Thymus (tissue), 11 donors: ENCODE measurements around the gene COX10. TPM values are rescaled to one million over a fixed set of nuclear protein-coding genes. Genes with fewer than 3 reads are reported as not detected.
"Not testable (repeated sequence)": the region's sequence is repeated elsewhere in the genome, so short reads cannot be mapped to it uniquely, and the experiment has no call there.

ENCODE experiments used
- DNase-seq, 9 donors: peaks; one replicate each; pipeline ENCODE4 v3.0.0-alpha.2; 2013; ENCODE audit warnings: low spot score in 9 of 9, low read depth in 6 of 9, missing footprints in 1 of 9
- H3K27ac ChIP-seq, 2 donors: one replicate each; pipeline ENCODE4 v1.5.1; 2013; ENCODE audit warnings: control low read depth in 1 of 2, low read depth in 1 of 2, low read length in 1 of 2, mild to moderate bottlenecking in 1 of 2, moderate library complexity in 1 of 2
- H3K27me3 ChIP-seq, 2 donors: one replicate each; pipeline ENCODE4 v1.5.1; 2013; ENCODE audit warnings: low read length in 1 of 2; ENCODE audit not compliant: control insufficient read depth in 2 of 2, insufficient read depth in 1 of 2
- H3K36me3 ChIP-seq, 2 donors: one replicate each; pipeline ENCODE4 v1.5.1; 2013; ENCODE audit warnings: low read length in 1 of 2, mild to moderate bottlenecking in 1 of 2, moderate library complexity in 1 of 2; ENCODE audit not compliant: control insufficient read depth in 2 of 2, insufficient read depth in 2 of 2
- H3K4me1 ChIP-seq, 2 donors: one replicate each; pipeline ENCODE4 v1.5.1; 2013; ENCODE audit warnings: low read length in 2 of 2; ENCODE audit not compliant: control insufficient read depth in 2 of 2, insufficient read depth in 2 of 2
- H3K4me3 ChIP-seq, 2 donors: one replicate each; pipeline ENCODE4 v1.5.1; 2013; ENCODE audit warnings: low read length in 2 of 2, control low read depth in 1 of 2, mild to moderate bottlenecking in 1 of 2
- H3K9me3 ChIP-seq, 2 donors: one replicate each; pipeline ENCODE4 v1.5.1; 2013; ENCODE audit warnings: low read length in 1 of 2, mild to moderate bottlenecking in 1 of 2; ENCODE audit not compliant: control insufficient read depth in 2 of 2, insufficient read depth in 1 of 2
- WGBS: extraction: QIAGEN DNeasy Blood & Tissue Kit; methylation state at CpG from one replicate; pipeline ENCODE4 v1.1.7; 2013; 5-methylcytosine and 5-hydroxymethylcytosine counted together
- polyA plus RNA-seq: library from polyadenylated mRNA; stranded (reverse); fragments of 200-250 nt; gene quantifications from one replicate; pipeline ENCODE4 v1.2.3, GENCODE V29; 2013
- total RNA-seq: library from RNA; stranded (reverse); fragments of 120-200 nt; gene quantifications from one replicate; pipeline ENCODE4 v1.2.4, GENCODE V29; 2013
- donor health status: healthy.

Gene COX10
- total and polyA plus RNA-seq, 2 donors: 6.2 to 10.0 TPM

DNA sequence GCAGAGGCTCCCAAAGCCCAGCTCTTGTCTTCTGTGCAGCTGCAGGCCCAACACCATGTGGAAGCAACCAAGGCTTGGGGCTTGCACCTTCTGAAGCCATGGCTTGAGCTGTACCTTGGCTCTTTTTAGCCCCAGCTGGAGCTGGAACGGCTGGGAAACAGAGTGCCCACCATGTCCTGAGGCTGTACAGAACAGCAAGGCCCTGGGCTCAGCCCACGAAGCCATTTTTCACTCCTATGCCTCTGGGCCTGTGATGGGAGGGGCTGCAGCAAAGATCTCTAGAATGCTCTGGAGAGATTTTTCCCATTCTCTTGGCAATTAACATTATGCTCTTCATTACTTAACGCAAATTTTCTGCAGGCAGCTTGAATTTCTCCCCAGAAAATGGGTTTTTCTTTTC is 99.3 kb downstream of the COX10 start:
- 97% methylated on average over 3 of the region's 3 CpGs for WGBS
- H3K4me1 ChIP-seq: no peaks in the 10 kb centered on the region

DNA sequence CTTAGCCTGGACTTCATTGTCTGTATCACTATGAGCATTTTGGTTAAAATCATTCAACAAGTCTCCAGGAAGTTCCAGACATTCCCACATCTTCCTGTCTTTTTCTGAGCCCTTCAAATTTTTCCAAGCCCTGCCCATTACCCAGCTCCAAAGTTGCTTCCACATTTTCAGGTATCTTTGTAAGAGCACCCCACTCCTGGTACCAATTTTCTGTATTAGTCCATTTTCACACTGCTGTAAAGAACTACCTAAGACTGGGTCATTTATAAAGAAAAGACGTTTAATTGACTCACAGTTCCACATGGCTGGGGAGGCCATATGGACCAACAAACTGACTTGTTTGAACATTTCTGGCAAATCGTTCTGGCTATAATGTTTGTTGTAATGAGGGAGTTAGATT is 100.0 kb downstream of the COX10 start:
- no peak overlapping the region for H3K27ac ChIP-seq
- peaks cover 0 to 2% of the 10 kb centered on the region in 2 donors for H3K36me3 ChIP-seq
- H3K9me3 ChIP-seq: peaks cover 3 to 11% of the 10 kb centered on the region in 2 donors
- H3K4me3 ChIP-seq: no peak overlapping the region
- H3K27me3 ChIP-seq: no peaks in the 10 kb centered on the region
- DNase-seq: no peak
- WGBS: 99% methylated on average over 2 of the region's 2 CpGs
- no peaks in the 10 kb centered on the region for H3K4me1 ChIP-seq

More for the DNA sequence above, 99.3 kb downstream of the COX10 start:
- H3K9me3 ChIP-seq: peaks cover 3 to 11% of the 10 kb centered on the region in 2 donors
- H3K36me3 ChIP-seq: peaks cover 0 to 2% of the 10 kb centered on the region in 2 donors
- no peak overlapping the region for H3K4me3 ChIP-seq
- H3K27ac ChIP-seq: no peak overlapping the region
- H3K27me3 ChIP-seq: no peaks in the 10 kb centered on the region
- no peak for DNase-seq

DNA sequence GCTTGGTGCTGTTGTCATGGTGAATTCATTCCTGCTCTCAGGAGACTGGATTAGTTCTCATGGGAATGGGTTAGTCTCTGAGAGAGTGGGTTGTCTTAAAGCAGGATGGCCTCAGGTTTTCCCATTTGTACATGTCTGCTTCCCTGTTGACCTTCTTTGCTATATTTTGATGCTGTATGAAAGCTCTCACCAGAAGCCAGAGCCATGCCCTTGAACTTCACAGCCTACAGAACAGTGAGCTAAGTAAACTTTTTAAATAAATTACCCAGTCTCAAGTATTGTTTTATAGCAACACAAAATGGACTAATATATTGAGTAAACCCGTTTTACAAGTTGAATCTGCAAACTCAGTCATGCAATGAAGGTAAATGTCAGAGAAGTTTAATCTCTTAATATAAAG is 100.6 kb downstream of the COX10 start:
- Histone ChIP-seq H3K9me3 (peaks cover 3 to 11% of the 10 kb centered on the region in 2 donors), H3K36me3 (no peaks in the 10 kb centered on the region), H3K4me1 (no peaks in the 10 kb centered on the region), H3K27ac (no peak overlapping the region), H3K4me3 (no peak overlapping the region), H3K27me3 (no peaks in the 10 kb centered on the region)
- no peak for DNase-seq
- WGBS: 99% methylated on average over 1 of the region's 1 CpG

DNA sequence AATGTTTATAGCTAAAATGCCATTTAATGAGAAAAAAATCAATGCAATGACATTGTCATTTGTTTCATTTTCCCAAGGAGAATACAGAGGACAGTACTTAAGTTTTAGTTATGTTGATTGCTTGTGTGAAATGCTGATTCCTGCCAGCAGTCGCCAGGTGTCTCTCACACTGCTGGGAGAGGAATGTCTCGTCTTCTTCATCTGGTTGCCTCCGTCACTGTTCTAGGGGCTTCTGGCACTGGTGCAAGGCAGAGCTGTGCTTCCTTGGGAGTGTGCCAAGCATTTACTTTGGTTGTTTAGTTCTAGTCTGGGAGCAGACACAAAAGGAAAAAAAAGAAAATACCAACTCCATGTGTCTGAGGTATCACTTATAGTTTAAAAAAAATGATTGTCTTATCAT is 107.7 kb downstream of the COX10 start:
- not testable (repeated sequence) for H3K9me3 ChIP-seq, DNase-seq, H3K4me1 ChIP-seq, H3K27ac ChIP-seq, H3K4me3 ChIP-seq, H3K36me3 ChIP-seq, H3K27me3 ChIP-seq
- WGBS: 57% methylated on average over 3 of the region's 3 CpGs

DNA sequence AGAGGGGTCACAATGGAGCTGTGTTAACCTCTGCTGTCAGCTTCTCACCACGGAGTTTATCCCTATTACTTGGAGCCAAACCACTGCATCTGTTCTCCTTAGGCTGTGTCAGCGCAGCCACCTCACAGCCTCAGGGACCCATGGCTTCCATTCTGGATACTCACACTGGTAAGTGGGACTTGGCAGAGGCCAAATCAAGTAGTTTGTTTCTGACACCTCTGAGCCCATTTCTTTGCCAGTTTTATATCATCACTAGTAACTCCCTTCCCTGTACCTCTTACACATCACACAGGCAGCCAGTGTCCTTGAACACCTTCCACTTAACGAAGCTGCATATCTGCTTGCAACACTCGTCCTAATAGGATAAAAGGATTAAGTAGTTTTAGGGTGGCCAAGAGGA is 108.5 kb downstream of the COX10 start:
- no CpG with 5 or more reads among the region's 4 CpGs for WGBS
- H3K4me3 ChIP-seq, H3K36me3 ChIP-seq, H3K27ac ChIP-seq, H3K9me3 ChIP-seq, H3K27me3 ChIP-seq, H3K4me1 ChIP-seq, DNase-seq: not testable (repeated sequence)

DNA sequence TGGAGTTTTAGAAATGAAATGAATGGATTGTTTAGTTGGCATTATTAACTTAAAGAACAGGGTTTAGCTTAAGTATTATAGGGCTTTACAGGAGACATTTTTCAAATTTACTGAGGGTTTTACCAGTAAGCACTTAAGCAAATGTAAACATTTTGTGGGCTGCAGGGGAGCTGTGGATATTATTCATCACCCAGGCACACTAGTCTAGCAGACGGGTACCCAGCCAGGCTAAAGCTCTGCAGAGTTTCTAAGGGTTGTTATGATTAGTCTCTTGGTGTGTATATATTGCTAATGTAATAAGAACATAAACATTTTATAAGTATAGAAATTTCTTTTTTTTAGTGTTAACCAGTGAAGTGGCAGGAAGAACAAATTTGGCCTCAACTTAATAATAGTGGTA is 110.6 kb downstream of the COX10 start:
- not testable (repeated sequence) for H3K4me3 ChIP-seq, H3K27ac ChIP-seq, DNase-seq, H3K9me3 ChIP-seq, H3K27me3 ChIP-seq, H3K36me3 ChIP-seq, H3K4me1 ChIP-seq
- no CpG with 5 or more reads among the region's 1 CpG for WGBS

DNA sequence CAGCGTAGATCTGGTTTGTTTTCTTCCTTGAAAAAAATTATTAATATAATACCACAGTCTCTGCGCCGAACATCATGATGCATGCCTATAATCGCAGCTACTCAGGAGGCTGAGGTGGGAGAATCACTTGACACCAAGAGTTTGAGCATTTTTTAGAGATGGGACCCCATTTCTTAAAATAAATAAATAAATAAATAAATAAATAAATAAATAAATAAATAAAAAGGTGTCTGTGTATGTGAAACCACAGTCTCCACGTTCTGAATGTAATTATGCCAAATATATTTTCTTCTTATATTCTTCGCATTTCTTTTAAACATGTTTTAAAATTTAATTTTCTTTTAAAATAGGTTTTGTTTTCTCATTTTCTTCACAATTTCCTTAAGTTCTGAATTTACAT is 112.8 kb downstream of the COX10 start:
- H3K4me3 ChIP-seq, H3K27ac ChIP-seq, H3K36me3 ChIP-seq, H3K27me3 ChIP-seq, DNase-seq, H3K9me3 ChIP-seq, H3K4me1 ChIP-seq: not testable (repeated sequence)
- 97% methylated on average over 6 of the region's 6 CpGs for WGBS

DNA sequence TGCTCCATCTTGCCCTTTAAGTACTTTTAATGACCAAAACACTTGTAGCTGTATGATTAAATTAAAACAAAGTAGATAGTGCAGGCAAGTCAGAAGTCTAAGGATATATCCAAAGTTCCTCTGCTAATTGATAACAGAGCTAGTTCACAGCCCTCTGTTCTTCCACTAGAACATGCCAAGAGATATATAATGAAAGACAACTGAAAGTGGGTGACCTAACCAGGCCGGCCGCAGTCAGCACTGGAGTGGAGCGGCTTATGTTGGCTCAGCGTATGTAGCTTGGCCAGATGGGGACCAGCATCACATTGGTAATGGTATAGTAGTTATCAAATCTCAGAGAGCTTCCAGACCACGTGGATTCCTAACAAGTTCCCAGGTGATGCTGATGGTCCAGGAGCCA is 115.2 kb downstream of the COX10 start:
- H3K9me3 ChIP-seq, H3K36me3 ChIP-seq, H3K27me3 ChIP-seq, H3K4me1 ChIP-seq, H3K27ac ChIP-seq, DNase-seq, H3K4me3 ChIP-seq: not testable (repeated sequence)
- WGBS: 98% methylated on average over 3 of the region's 5 CpGs

DNA sequence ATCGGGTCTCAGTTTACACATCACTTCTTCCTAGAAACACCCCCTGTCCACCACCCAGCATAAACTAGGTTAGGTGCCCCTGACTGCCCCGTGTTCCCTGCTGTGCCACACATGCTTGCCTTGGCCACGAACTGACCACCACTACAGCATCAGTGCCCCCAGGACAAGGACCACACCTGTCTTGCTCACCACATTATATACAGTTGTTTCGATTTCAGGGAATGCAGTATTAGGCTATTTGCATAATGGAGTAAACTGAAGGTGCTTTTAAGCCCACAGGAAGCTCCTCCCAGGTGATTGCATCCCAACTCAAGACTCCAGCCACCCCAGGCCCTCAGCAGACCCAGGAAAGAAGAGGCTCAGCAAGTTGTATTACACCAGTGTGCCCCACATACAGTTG is 117.1 kb downstream of the COX10 start:
- WGBS: over 99% methylated on average over 2 of the region's 4 CpGs
- DNase-seq, H3K9me3 ChIP-seq, H3K4me1 ChIP-seq, H3K27ac ChIP-seq, H3K4me3 ChIP-seq, H3K36me3 ChIP-seq, H3K27me3 ChIP-seq: not testable (repeated sequence)

DNA sequence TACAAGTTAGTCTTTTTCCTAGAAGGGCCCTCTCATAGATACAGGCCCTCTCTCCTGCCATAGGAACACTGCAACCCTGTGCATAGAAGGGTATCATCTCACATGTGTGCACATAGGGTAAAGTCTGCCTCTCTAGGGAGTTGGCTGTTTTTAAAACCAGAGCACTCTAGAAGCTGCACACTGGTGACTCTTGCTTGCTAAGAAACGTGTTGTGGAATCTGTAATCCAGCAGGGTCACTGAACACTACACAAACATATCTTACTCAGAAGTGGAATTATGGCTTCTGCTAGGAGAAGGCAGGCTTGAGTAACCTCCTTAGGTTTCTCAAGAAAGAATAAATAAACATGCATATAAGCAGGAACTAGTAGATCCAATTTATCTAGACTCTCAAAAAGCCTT is 121.5 kb downstream of the COX10 start:
- H3K4me3 ChIP-seq, H3K27ac ChIP-seq, H3K27me3 ChIP-seq, H3K36me3 ChIP-seq, H3K9me3 ChIP-seq, DNase-seq, H3K4me1 ChIP-seq: not testable (repeated sequence)
- WGBS: 91% methylated on average over 1 of the region's 1 CpG
